BE2C (cell line): ENCODE data around the gene COL4A1.

Experiments
- DNase-seq: peaks from one replicate; pipeline ENCODE4 v3.0.0-alpha.2; 2020
- H3K27me3 ChIP-seq: fragments of 250-450 bp; sonication (Bioruptor Pico); 2 replicates; pipeline ENCODE4 v1.5.1; 2020; ENCODE audit warnings: mild to moderate bottlenecking
- H3K36me3 ChIP-seq: fragments of 250-450 bp; sonication (Bioruptor Pico); 2 replicates; pipeline ENCODE4 v1.5.1; 2020; ENCODE audit warnings: mild to moderate bottlenecking
- H3K4me1 ChIP-seq: fragments of 250-450 bp; sonication (Bioruptor Pico); 2 replicates; pipeline ENCODE4 v1.5.1; 2020
- H3K4me3 ChIP-seq: 2 replicates; pipeline ENCODE4 v1.5.1; 2011; ENCODE audit warnings: low read depth, low read length
- H3K9me3 ChIP-seq: fragments of 250-450 bp; sonication (Bioruptor Pico); 2 replicates; pipeline ENCODE4 v1.5.1; 2020
- TF ChIP-seq, protein P1 (sequence below): IDR thresholded peaks from 2 replicates; pipeline ENCODE4 v1.5.1; 2012; ENCODE audit warnings: mild to moderate bottlenecking, low read depth, low read length

COL4A1 gene

DNA sequence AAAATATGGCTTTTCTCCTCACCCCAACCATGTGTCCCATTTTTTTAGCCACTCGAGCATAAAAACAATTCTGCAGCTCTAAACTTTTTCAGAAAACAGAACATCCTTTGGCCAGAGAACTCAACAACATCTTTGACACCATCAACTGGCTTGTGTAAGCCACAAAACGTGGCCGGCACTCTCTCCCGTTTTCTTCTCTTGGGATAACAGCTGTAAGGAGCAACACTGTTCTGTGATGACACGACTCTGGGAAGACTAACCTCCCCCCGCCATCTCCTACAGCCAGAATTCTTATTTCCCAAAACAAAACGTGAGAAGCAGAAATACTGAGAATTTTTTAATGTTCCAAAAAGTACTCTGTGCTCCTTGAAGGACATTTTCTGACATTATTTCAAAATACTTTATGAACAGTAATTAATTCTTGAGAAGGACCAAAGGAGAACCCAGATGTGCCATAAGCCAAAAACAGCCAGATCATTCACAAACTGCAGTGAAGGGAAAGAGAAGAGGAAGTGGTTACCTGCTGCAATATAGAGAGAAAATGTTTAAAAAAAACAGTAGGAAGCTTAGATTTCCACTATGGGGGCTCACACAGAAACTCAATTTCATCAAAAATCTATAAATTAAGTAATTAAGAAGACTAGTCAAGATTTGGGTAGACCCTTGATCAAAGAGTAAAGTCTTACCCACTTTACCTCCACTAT, 25.8 kb downstream of the COL4A1 start:
- Histone ChIP-seq H3K9me3 (no peaks in the 10 kb centered on the region), H3K36me3 (no peaks in the 10 kb centered on the region), H3K27me3 (peaks cover 26% of the 10 kb centered on the region), H3K4me1 (no peaks in the 10 kb centered on the region), H3K4me3 (no peak overlapping the region)
- TF ChIP-seq, protein P1, sequence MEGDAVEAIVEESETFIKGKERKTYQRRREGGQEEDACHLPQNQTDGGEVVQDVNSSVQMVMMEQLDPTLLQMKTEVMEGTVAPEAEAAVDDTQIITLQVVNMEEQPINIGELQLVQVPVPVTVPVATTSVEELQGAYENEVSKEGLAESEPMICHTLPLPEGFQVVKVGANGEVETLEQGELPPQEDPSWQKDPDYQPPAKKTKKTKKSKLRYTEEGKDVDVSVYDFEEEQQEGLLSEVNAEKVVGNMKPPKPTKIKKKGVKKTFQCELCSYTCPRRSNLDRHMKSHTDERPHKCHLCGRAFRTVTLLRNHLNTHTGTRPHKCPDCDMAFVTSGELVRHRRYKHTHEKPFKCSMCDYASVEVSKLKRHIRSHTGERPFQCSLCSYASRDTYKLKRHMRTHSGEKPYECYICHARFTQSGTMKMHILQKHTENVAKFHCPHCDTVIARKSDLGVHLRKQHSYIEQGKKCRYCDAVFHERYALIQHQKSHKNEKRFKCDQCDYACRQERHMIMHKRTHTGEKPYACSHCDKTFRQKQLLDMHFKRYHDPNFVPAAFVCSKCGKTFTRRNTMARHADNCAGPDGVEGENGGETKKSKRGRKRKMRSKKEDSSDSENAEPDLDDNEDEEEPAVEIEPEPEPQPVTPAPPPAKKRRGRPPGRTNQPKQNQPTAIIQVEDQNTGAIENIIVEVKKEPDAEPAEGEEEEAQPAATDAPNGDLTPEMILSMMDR: no peak
- DNase-seq: no peak

DNA sequence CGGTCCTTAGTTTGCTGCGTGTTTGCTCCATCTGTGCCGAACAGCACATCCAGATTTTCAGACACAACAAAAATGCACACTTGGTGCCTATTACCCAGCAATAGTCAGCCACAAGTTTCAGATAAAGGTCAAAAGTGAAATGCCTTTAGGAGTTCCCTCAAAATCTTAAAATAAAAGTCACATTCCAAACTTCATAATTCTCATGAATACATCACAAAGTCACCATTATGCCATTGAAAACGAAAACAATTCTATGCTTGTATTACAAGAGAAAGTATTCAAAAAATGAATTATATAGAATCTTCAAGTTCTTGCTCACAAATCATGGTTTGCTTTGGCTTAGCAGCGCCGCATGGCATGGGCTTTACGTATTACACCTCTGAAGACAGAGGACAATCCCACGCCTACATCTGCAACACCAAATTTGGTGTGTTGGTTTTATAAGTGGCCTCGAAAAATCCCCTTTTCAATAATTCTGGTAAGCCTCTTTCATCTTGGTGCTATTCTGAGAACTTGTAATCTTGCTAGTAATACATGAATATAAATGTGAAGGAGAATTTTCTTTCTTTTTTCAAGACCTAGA, 26.6 kb downstream of the COL4A1 start:
- Histone ChIP-seq H3K4me1 (no peaks in the 10 kb centered on the region), H3K27me3 (peaks cover 21% of the 10 kb centered on the region), H3K9me3 (no peaks in the 10 kb centered on the region), H3K4me3 (no peak overlapping the region), H3K36me3 (no peaks in the 10 kb centered on the region)
- TF ChIP-seq, protein P1: no peak
- DNase-seq: no peak

DNA sequence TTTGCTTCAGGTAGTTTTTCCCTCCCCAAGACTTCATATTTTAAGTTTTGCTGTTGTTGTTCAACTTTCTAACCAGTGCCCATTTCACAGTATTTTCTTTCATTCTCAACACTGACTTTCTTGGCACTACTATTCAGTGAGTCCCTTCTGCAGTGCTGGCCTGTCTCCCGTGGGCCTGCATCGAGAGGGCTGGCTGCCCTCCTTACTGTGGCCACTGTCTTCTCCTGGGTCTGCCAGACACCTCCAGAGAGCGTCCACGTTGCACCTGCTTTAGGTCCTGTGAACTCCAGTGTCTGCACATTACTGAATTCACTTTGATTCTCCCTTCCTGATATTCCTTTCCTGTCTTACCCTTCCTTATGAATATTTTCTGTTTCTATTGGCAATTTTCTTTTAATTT, 27.3 kb downstream of the COL4A1 start:
- no peaks in the 10 kb centered on the region for H3K4me1 ChIP-seq
- no peak overlapping the region for H3K4me3 ChIP-seq
- H3K9me3 ChIP-seq: no peaks in the 10 kb centered on the region
- no peak for DNase-seq
- H3K27me3 ChIP-seq: peaks cover 20% of the 10 kb centered on the region
- TF ChIP-seq, protein P1: no peak
- H3K36me3 ChIP-seq: no peaks in the 10 kb centered on the region

DNA sequence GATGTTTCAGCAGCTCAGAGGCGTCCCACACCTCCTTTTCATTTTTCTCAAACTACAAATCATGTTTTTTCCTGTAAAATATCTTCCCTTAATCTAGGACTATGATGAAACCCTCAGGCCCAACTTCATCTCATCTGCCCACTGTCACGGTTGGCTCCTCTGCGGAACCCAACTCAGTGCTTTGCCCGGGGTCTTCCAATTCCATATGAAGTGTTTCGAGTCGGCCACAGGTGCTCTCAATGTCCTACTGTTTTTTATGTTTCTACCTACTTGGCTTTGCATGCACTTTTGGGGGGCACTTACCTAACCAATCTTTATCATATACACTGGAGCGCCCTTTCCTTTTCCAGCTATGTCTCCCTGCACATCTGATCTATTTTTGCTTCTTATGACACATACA, 28.1 kb downstream of the COL4A1 start:
- H3K9me3 ChIP-seq: no peaks in the 10 kb centered on the region
- DNase-seq: no peak
- TF ChIP-seq, protein P1: no peak
- no peaks in the 10 kb centered on the region for H3K36me3 ChIP-seq
- H3K4me1 ChIP-seq: no peaks in the 10 kb centered on the region
- H3K27me3 ChIP-seq: peaks cover 20% of the 10 kb centered on the region
- H3K4me3 ChIP-seq: no peak overlapping the region

DNA sequence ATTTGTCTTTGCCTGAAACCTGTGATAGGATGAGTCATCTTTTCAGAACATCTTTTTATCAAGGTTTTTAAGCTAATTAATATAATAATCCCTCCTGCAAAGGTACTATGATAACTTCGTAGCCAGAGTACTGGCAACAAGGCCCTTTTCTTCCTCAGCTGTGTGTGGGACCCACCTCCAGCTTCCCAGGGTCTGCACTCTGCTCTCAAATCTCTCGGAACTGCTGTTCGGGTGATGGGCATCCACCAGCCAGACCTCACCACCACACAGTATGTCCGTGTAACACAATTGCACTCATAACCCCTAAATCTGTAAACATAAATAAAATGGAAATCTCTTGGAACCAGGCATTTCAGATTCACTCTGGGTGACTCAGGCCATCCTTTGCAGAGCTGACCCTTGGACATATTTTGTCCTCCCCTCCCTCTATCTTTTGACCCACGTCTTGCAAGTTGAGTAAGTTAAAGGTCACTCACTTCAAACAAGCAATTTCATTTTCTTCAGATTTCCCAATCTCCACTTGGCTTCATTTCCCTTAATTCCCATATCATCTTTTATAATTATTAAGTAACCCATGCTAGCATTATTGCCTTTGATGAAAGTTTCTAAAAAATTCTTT, 29.5 kb downstream of the COL4A1 start:
- Histone ChIP-seq H3K9me3 (no peaks in the 10 kb centered on the region), H3K4me1 (no peaks in the 10 kb centered on the region), H3K4me3 (no peak overlapping the region), H3K27me3 (peaks cover 20% of the 10 kb centered on the region), H3K36me3 (no peaks in the 10 kb centered on the region)
- no peak for DNase-seq
- TF ChIP-seq, protein P1: no peak

DNA sequence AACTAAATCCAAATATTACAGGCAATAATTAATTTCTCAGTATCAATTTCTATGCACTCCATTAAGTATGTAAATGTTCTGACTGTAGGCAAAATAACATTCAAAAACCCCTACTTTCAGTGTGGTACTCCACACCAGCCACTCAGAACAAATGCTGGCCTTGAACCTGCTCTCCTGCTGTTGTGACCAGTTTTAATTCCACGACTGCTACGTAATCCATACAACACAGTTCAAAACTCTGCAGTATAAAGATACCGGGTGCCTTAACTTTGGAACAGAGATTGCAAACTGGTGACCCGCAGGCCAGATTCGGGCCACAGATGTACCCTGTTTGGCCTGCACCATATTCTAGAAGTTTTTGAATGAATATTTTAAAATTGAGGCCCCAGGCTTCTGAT, 30.4 kb downstream of the COL4A1 start:
- no peaks in the 10 kb centered on the region for H3K36me3 ChIP-seq
- TF ChIP-seq, protein P1: no peak
- H3K27me3 ChIP-seq: peaks cover 25% of the 10 kb centered on the region
- no peak overlapping the region for H3K4me3 ChIP-seq
- H3K4me1 ChIP-seq: no peaks in the 10 kb centered on the region
- H3K9me3 ChIP-seq: no peaks in the 10 kb centered on the region
- DNase-seq: no peak
